ENCODE measurements around the gene KCTD4. TPM values are rescaled to one million over a fixed set of nuclear protein-coding genes. Genes with fewer than 3 reads are reported as not detected.

Gene KCTD4
- total RNA-seq, 1 donor from 2014 or later, result not detected

DNA sequence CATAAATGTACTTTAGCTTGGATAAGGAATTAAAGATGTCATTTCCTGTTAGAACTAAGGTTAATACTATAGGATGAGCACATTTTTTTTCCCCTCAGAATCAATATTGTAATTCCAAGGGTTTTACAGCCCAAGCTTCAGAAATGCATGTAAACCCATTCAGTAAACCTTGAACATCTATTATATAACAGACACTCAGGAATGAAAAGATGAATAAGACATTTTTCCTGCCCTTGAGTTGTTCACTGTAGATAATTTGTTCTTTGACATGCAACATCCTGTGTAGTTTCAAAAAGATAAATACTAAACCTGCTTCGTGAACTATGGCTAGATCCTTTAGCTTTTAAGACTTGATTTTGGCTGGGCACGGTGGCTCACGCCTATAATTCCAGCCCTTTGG is 21.7 kb upstream of the KCTD4 start:
- peaks cover 25% of the 10 kb centered on the region for H3K4me1 Mint-ChIP-seq (ENCODE audit: unreplicated experiment)
- no peaks in the 10 kb centered on the region for H3K27me3 Mint-ChIP-seq
- DNase-seq (ENCODE audit: extremely low spot score, unreplicated experiment), result no peak
- peaks cover under 1% of the 10 kb centered on the region for H3K9me3 Mint-ChIP-seq
- TF ChIP-seq, protein P1, sequence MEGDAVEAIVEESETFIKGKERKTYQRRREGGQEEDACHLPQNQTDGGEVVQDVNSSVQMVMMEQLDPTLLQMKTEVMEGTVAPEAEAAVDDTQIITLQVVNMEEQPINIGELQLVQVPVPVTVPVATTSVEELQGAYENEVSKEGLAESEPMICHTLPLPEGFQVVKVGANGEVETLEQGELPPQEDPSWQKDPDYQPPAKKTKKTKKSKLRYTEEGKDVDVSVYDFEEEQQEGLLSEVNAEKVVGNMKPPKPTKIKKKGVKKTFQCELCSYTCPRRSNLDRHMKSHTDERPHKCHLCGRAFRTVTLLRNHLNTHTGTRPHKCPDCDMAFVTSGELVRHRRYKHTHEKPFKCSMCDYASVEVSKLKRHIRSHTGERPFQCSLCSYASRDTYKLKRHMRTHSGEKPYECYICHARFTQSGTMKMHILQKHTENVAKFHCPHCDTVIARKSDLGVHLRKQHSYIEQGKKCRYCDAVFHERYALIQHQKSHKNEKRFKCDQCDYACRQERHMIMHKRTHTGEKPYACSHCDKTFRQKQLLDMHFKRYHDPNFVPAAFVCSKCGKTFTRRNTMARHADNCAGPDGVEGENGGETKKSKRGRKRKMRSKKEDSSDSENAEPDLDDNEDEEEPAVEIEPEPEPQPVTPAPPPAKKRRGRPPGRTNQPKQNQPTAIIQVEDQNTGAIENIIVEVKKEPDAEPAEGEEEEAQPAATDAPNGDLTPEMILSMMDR (conservative IDR thresholded peaks at IDR 0.05), result no peak
- H3K4me3 Mint-ChIP-seq, result no peak overlapping the region
- H3K27ac Mint-ChIP-seq, result no peak overlapping the region
- H3K36me3 Mint-ChIP-seq, result peaks cover 9% of the 10 kb centered on the region

DNA sequence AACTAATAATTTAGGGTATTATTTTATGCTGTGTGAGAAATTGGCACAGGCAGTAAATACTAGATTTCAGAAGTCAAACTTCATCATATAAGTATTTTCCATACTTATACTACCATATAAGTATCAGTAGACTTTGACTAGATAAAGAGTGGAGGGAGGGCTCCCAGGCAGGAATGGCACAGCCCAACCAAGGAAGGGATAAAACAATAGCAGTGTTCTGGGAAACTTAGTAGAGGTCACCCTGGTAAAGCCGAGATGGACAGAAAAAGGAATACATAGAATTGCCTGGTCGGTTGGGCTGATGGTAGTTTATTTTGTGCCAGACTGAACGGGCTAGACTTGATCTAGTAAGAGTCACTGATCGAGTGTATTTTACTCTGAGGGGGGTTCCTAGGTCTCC is 19.6 kb upstream of the KCTD4 start:
- TF ChIP-seq, protein P1 (conservative IDR thresholded peaks at IDR 0.05), result no peak
- H3K27ac Mint-ChIP-seq, result no peak overlapping the region
- no peaks in the 10 kb centered on the region for H3K27me3 Mint-ChIP-seq

DNA sequence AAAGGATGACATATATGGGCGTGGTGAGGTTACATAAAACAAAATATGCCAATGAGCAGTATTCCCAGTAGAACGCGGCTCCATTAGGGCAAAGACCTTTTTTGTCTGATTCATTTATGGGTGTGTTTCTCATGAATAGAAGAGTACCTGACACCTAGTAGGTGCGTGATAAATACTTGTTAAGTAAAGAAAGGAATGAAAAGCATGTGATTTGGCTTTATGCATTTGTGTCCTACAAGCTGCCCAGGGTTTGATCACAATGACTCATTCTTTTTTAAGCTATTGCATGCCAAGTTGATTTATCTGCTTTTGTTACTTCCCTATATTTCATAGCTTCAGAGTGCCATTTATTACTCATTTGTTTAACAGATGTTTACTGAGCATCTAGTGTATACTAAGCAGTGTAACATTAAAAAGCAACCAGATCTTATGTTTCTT is 19.1 kb upstream of the KCTD4 start:
- Mint-ChIP-seq H3K4me3 (no peak overlapping the region), H3K27ac (peak overlapping the region; percentile 67), H3K4me1 (ENCODE audit: unreplicated experiment) (peaks cover 30% of the 10 kb centered on the region), H3K27me3 (no peaks in the 10 kb centered on the region), H3K9me3 (peaks cover 4% of the 10 kb centered on the region), H3K36me3 (peaks cover 15% of the 10 kb centered on the region)
- no peak for DNase-seq (ENCODE audit: extremely low spot score, unreplicated experiment)
- TF ChIP-seq, protein P1 (conservative IDR thresholded peaks at IDR 0.05), result no peak

More for the DNA sequence above, 19.6 kb upstream of the KCTD4 start:
- no peak overlapping the region for H3K4me3 Mint-ChIP-seq
- no peak for DNase-seq (ENCODE audit: extremely low spot score, unreplicated experiment)
- H3K9me3 Mint-ChIP-seq, result peaks cover 4% of the 10 kb centered on the region
- H3K4me1 Mint-ChIP-seq (ENCODE audit: unreplicated experiment), result peaks cover 30% of the 10 kb centered on the region
- peaks cover 15% of the 10 kb centered on the region for H3K36me3 Mint-ChIP-seq

DNA sequence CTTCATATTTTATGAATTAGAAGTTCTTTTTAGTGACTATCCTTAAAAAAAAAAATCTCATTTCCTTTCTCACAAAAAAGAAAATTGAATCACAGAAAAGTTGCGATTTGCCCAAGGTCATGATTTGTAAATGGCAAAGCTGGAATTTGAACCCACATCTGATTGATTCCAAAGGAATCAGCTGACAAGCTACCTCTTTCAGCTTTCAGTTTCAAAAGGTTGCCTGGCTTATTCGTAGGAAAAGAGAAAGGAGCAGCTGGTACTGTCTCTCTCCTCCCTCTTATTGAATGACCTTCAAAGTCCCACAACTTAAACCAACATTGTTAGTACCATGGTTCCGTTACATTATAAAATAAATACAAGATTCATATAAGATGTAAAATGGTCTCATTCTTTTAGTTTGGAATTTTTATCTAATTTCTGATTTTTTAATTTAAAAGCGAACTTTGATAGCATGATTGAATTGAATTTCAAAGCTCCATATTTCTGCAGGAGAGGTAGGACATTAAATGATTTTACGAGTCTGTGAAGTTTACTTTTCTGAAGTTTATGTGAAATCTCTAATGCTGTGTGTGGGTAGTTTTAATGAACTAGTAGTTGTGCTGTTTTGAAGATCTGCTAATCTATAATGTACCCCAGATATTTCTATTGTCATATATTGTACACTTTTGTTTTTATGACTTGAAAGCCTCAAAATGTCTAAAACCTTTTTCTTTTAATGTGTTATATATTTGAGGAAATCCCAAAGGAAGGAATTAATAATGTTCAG is 18.5 kb upstream of the KCTD4 start:
- TF ChIP-seq, protein P1 (conservative IDR thresholded peaks at IDR 0.05), result no peak
- H3K9me3 Mint-ChIP-seq, result peaks cover 4% of the 10 kb centered on the region
- H3K4me1 Mint-ChIP-seq (ENCODE audit: unreplicated experiment), result peaks cover 30% of the 10 kb centered on the region
- H3K36me3 Mint-ChIP-seq, result peaks cover 15% of the 10 kb centered on the region
- H3K4me3 Mint-ChIP-seq, result no peak overlapping the region
- DNase-seq (ENCODE audit: extremely low spot score, unreplicated experiment), result no peak
- peak overlapping the region; percentile 67 for H3K27ac Mint-ChIP-seq
- H3K27me3 Mint-ChIP-seq, result no peaks in the 10 kb centered on the region

DNA sequence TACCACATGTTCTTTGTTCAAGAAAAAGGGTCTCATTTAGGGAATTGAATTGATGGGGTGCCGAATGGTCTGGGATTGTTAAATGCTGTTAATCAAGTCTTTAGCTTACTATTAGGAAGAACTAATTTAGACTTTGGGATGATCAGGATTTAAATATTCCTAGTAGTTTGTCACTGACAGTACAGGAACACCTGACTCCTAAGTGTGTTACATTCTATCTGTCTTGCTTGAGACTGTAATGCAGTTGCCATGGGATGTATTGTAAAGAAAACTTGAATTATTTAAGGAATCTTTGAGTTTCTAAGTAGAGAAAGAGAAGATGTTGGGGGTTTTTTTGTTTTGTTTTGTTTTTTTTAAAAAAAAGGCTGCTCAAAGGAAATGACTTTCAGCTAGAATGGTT is 17.8 kb upstream of the KCTD4 start:
- H3K36me3 Mint-ChIP-seq, result peaks cover 15% of the 10 kb centered on the region
- H3K27me3 Mint-ChIP-seq, result no peaks in the 10 kb centered on the region
- no peak overlapping the region for H3K4me3 Mint-ChIP-seq
- no peak for DNase-seq (ENCODE audit: extremely low spot score, unreplicated experiment)
- peak overlapping the region; percentile 26 for H3K27ac Mint-ChIP-seq
- peaks cover 4% of the 10 kb centered on the region for H3K9me3 Mint-ChIP-seq
- TF ChIP-seq, protein P1 (conservative IDR thresholded peaks at IDR 0.05), result no peak
- H3K4me1 Mint-ChIP-seq (ENCODE audit: unreplicated experiment), result peaks cover 30% of the 10 kb centered on the region
